Endothelial cell of umbilical vein (primary cell): ENCODE data around the gene SMIM41.

Experiments
- EZH2 ChIP-seq: IDR thresholded peaks from 2 replicates; pipeline ENCODE4 v1.6.1; 2012; ENCODE audit warnings: borderline replicate concordance, low read depth, mild to moderate bottlenecking, moderate library complexity, low read length, inconsistent platforms; ENCODE audit not compliant: severe bottlenecking
- MYC ChIP-seq: IDR thresholded peaks from one replicate; pipeline ENCODE4 v1.6.1; 2011; ENCODE audit warnings: mild to moderate bottlenecking, low read depth, low read length
- POLR2A ChIP-seq: IDR thresholded peaks from 2 replicates; pipeline ENCODE4 v1.6.1; 2012; ENCODE audit warnings: low read depth, mild to moderate bottlenecking, control low read depth, low read length
- POLR2AphosphoS5 ChIP-seq: IDR thresholded peaks from 2 replicates; pipeline ENCODE4 v1.6.1; 2012; ENCODE audit warnings: low read depth, mild to moderate bottlenecking, control low read depth, low read length, moderate library complexity; ENCODE audit not compliant: insufficient read depth
- TF ChIP-seq, protein P1 (sequence below), 2 donors: IDR thresholded peaks; 1 replicate in 1 of 2; 2 replicates in 1 of 2; pipeline ENCODE4 v1.5.1; 2011; ENCODE audit warnings: low read length in 2 of 2, mild to moderate bottlenecking in 2 of 2, moderate library complexity in 2 of 2, control low read depth in 1 of 2, inconsistent platforms in 1 of 2, low read depth in 1 of 2; ENCODE audit not compliant: insufficient read depth in 1 of 2; ENCODE audit errors: extremely low read depth in 1 of 2

DNA sequence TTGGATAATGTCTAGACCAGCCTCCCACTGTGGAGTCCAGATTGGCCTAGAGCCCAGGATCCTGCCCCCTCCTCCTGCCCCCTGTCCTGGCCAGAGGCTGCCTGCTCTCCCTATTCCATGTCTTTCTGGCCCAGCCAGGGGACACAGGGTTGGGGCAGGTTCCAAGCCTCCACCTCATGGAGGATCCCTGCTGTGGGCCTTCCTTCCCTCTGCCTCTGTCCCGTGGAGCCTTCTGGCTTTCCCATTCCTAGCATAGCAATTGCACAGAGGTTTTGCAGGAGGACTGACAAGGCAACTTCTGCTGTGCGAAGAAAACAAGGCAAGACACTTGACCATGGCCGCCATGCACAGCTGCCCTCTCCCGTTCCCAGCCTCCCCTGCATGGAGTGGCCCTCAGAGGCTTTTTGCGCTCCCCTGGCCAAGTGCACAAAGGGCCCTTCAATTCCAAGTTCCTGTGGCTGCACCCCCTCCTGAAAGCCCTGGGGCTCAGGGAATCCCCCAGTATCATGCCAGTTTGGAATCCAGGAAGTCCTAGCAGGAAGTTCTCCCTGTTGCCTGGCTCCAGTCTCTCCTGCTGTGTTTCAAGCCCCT is 70.2 kb downstream of the SMIM41 start:
- no peak for TF ChIP-seq MYC
- TF ChIP-seq, protein P1, sequence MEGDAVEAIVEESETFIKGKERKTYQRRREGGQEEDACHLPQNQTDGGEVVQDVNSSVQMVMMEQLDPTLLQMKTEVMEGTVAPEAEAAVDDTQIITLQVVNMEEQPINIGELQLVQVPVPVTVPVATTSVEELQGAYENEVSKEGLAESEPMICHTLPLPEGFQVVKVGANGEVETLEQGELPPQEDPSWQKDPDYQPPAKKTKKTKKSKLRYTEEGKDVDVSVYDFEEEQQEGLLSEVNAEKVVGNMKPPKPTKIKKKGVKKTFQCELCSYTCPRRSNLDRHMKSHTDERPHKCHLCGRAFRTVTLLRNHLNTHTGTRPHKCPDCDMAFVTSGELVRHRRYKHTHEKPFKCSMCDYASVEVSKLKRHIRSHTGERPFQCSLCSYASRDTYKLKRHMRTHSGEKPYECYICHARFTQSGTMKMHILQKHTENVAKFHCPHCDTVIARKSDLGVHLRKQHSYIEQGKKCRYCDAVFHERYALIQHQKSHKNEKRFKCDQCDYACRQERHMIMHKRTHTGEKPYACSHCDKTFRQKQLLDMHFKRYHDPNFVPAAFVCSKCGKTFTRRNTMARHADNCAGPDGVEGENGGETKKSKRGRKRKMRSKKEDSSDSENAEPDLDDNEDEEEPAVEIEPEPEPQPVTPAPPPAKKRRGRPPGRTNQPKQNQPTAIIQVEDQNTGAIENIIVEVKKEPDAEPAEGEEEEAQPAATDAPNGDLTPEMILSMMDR (IDR thresholded peaks at IDR 0.05; ENCODE audit: extremely low read depth in 1 of 2, insufficient read depth in 1 of 2, low read depth in 1 of 2, low read length in 2 of 2) = no peak
- no peak for TF ChIP-seq POLR2AphosphoS5
- TF ChIP-seq POLR2A = no peak
- no peak for TF ChIP-seq EZH2
